Heart left ventricle (tissue), 16 donors: ENCODE results near the gene LAMA4. TPM values are rescaled to one million over a fixed set of nuclear protein-coding genes. Genes with fewer than 3 reads are reported as not detected.
A peak's percentile ranks its signal among the peaks of the same experiment; 100 is the strongest.

Experiments
- ATAC-seq, 4 donors: fragments of 200-7000 bp; cut with Tn5 transposase; one replicate each; pipeline ENCODE4 v1.9.1; 2020 to 2022; ENCODE audit warnings: moderate library complexity in 4 of 4, mild to moderate bottlenecking in 3 of 4, moderate number of reproducible peaks in 1 of 4
- DNase-seq, 5 donors: peaks; one replicate each; pipeline ENCODE4 v3.0.0-alpha.2; 2020
- H3K27ac ChIP-seq, 12 donors: fragments of 200-600 bp; sonication (generic) in 4 of 12; one replicate each; pipeline versions ENCODE4 v1.5.0 to v1.8.0; 2016 to 2022; ENCODE audit warnings: mild to moderate bottlenecking in 2 of 12
- H3K27me3 ChIP-seq, 9 donors: fragments of 200-600 bp; sonication (generic) in 2 of 9; one replicate each; pipeline versions ENCODE4 v1.5.1 to v1.8.0; 2016 to 2022; ENCODE audit warnings: mild to moderate bottlenecking in 3 of 9
- H3K36me3 ChIP-seq, 9 donors: fragments of 200-600 bp; sonication (generic) in 2 of 9; one replicate each; pipeline versions ENCODE4 v1.5.0 to v1.8.0; 2018 to 2022; ENCODE audit warnings: mild to moderate bottlenecking in 2 of 9
- H3K4me1 ChIP-seq, 12 donors: fragments of 200-600 bp; sonication (generic) in 4 of 12; one replicate each; pipeline versions ENCODE4 v1.5.0 to v1.8.0; 2016 to 2022; ENCODE audit warnings: mild to moderate bottlenecking in 3 of 12
- H3K4me3 ChIP-seq, 12 donors: fragments of 200-600 bp; sonication (generic) in 4 of 12; one replicate each; pipeline versions ENCODE4 v1.5.0 to v1.8.0; 2017 to 2022; ENCODE audit warnings: mild to moderate bottlenecking in 9 of 12, moderate library complexity in 4 of 12
- H3K9me3 ChIP-seq, 12 donors: fragments of 200-600 bp; sonication (generic) in 4 of 12; one replicate each; pipeline versions ENCODE4 v1.5.0 to v1.8.0; 2016 to 2022; ENCODE audit warnings: mild to moderate bottlenecking in 1 of 12
- POLR2A ChIP-seq, 2 donors: fragments of 450-650 bp; IDR thresholded peaks; one replicate each; pipeline ENCODE4 v1.6.1; 2017; ENCODE audit warnings: antibody characterized with exemption in 2 of 2, mild to moderate bottlenecking in 2 of 2, moderate library complexity in 2 of 2
- WGBS, 4 donors: extraction: QIAGEN DNeasy Blood & Tissue Kit in 2 of 4; methylation state at CpG; one replicate each; pipeline versions ENCODE4 v1.1.5 to v1.1.7; 2013 to 2018; 5-methylcytosine and 5-hydroxymethylcytosine counted together
- intact Hi-C, 10 donors: fragments of 100-400 bp; cut with DNase I; formaldehyde crosslinking; loops; one replicate each; pipeline versions ENCODE4 v1.11.1 to v1.14.2; 2022
- polyA plus RNA-seq, 2 donors: library from polyadenylated mRNA; stranded (reverse); fragments of 200-250 nt; gene quantifications; one replicate each; pipeline ENCODE4 v1.2.3, GENCODE V29; 2013
- total RNA-seq, 9 donors: library from RNA; depleted of rRNA in 2 of 9; stranded (reverse); fragments of >200 nt in 2 of 9; fragmentation: NEBNext Ultra II Directional in 3 of 9; extraction: Animal tissue kit (Norgen Biotek cat#: 25700) in 3 of 9; gene quantifications; one replicate each; pipeline versions ENCODE4 v1.1.0 to v1.2.4, GENCODE V29; 2016 to 2023
- TF ChIP-seq, protein P1 (sequence below), 12 donors: fragments of 200-600 bp; sonication (generic) in 4 of 12; IDR thresholded peaks; one replicate each; pipeline versions ENCODE4 v1.5.0 to v1.8.0; 2018 to 2022; ENCODE audit warnings: antibody characterized with exemption in 12 of 12, mild to moderate bottlenecking in 5 of 12
- donor health status: ischemic (EF 13 %, LVEDD 7.1; RV severe dilation, severe dysfunction).
- donor health status: healthy with polysubstance abuse.
- donor health status: DM: no; HTN: yes; CAD: no.
- donor health status: DM: no; HTN: no; CAD: no.
- donor health status: ischemic (EF 25% LVEDD 6.9; RV normal size, moderate dysfunction).
- donor health status: ischemic (EF 25% LVEDD 5.7; RV mildly dilated, moderate dysfunction).
- donor health status: healthy.
- donor health status: DM: yes; HTN: yes; CAD: no.
- donor health status: ischemic (EF 35%, LVEDD 5.7; RV mildly dilated, moderate dysfunction).
- donor health status: nonischemic (EF 11% LVEDD 7.7; RV severe dilation, severe dysfunction).
- donor health status: DM: yes; HTN: yes; CAD: no.
- donor health status: PGD.
- donor health status: ischemic (EF 29% LVEDD 5.4; RV normal size, mild dysfunction).
- donor health status: nonischemic (EF 23%, LVEDD 6.1; RV moderate dilation, normal function).

The LAMA4 gene
- total and polyA plus RNA-seq, 11 donors = 23.8 to 132 (median 56.9) TPM

DNA sequence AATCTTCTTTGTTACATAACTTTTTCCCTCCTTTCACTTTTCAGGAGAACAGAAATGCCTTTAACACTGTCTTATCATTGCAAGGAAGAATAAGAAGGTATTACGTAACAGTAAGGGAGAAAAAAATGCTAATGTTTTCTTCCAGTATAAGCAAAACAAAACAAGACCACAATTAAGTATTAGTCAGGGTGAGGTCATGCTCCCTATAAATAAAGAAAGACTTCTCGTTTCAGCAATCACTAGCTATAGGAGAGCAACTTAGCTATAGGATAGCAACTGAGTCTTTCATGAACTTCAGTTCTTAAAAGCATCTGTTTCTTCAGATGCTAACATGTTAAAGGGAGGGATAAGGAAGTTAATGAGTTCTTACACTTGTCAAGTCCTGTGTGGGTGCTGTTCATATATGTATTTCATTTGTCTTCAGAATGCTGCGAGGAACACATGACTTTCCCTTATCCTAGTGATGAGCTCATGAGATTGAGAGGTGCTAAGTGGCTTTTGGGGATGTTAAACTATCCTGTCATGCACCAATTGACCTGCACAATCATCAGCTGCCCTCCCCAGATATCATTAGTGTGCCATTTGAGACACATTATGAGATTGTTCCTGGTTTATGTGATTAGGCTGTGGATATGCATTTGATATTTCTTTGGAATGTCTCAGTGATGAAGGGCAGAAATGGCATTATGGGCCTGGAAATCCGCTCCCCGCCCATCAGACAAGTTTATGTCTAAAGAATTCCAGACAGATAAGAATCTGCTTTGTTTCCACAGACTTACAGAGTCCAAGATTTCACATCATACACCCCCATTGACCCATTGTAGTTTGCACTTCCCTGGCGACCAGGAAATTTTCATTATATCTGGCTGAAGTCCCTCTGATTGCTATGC lies 37.5 kb downstream of the LAMA4 start:
- no peaks in the 10 kb centered on the region for H3K27me3 ChIP-seq
- H3K36me3 ChIP-seq = peaks cover 0 to 41% (median 14%) of the 10 kb centered on the region in 9 donors
- TF ChIP-seq, protein P1, sequence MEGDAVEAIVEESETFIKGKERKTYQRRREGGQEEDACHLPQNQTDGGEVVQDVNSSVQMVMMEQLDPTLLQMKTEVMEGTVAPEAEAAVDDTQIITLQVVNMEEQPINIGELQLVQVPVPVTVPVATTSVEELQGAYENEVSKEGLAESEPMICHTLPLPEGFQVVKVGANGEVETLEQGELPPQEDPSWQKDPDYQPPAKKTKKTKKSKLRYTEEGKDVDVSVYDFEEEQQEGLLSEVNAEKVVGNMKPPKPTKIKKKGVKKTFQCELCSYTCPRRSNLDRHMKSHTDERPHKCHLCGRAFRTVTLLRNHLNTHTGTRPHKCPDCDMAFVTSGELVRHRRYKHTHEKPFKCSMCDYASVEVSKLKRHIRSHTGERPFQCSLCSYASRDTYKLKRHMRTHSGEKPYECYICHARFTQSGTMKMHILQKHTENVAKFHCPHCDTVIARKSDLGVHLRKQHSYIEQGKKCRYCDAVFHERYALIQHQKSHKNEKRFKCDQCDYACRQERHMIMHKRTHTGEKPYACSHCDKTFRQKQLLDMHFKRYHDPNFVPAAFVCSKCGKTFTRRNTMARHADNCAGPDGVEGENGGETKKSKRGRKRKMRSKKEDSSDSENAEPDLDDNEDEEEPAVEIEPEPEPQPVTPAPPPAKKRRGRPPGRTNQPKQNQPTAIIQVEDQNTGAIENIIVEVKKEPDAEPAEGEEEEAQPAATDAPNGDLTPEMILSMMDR (IDR thresholded peaks at IDR 0.05) = no peak
- no peak for TF ChIP-seq POLR2A (IDR thresholded peaks at IDR 0.05)
- H3K27ac ChIP-seq = peak overlapping the region; percentile 22 to 87 (median 52)
- H3K4me1 ChIP-seq = peaks cover 19 to 90% (median 74%) of the 10 kb centered on the region in 12 donors
- ATAC-seq (peak; percentile 9 to 56 (median 14)), DNase-seq (no peak)
- 49 to 61% (median 51%) methylated on average over 6 of the region's 6 CpGs for WGBS, 4 donors
- intact Hi-C loops = loop anchor here in 4 of 10 donors (2.0 to 5.0 kb wide), 2 partner anchors 35 to 38 kb away; partner anchors contain the start of gene LAMA4 (in 4 of the 4)
- H3K4me3 ChIP-seq = no peak overlapping the region
- no peaks in the 10 kb centered on the region for H3K9me3 ChIP-seq

DNA sequence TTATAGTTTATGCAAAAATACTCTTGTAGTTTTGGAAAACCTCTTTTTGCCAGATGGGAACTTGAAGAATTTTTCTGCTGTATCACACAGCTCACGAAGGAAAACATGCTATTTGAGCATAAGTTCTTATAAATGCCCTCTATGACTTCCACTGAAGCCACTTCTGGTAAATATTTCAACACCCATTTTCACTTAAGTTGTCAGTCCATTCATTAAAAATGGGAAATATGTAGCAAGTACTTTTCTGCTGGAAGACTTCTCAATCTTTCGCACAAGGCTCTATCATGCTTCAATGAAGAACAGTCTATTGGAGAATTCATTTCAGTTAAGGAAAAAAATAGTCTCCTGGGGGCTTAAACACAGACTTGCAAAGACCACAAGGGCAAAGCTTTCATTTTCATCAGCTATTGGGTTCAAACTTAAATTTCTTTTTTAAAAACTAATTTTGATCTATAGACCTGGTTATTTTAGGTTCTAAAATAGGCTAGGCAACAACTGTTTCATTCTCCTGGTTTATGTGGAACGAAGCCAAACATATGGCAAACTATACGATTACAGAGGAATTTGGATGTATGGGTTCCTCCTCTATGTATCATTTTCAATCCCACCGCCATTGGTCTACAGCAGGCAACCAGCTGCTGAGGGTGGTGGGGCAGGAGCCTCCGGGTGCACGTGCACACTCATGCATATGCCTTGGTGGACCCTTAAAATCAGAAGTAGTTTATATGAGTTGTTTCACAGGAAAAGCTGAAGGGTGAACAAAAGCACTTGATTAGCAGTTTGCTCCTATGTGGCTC lies 38.7 kb downstream of the LAMA4 start:
- Histone ChIP-seq H3K36me3 (peaks cover 0 to 51% (median 14%) of the 10 kb centered on the region in 9 donors), H3K4me1 (peaks cover 19 to 84% (median 64%) of the 10 kb centered on the region in 12 donors), H3K9me3 (no peaks in the 10 kb centered on the region), H3K27ac (peak overlapping the region in 10 of 12 donors; percentile 46 to 87 (median 56)), H3K27me3 (no peaks in the 10 kb centered on the region), H3K4me3 (no peak overlapping the region)
- ATAC-seq = no peak
- intact Hi-C loops = loop anchor here in 4 of 10 donors (2.0 to 5.0 kb wide), 2 partner anchors 37 to 39 kb away; partner anchors contain the start of gene LAMA4 (in 4 of the 4)
- no peak for DNase-seq
- no peak for TF ChIP-seq POLR2A (IDR thresholded peaks at IDR 0.05)
- TF ChIP-seq, protein P1 (IDR thresholded peaks at IDR 0.05) = no peak
- WGBS, 4 donors = 74 to 80% (median 77%) methylated on average over 7 of the region's 7 CpGs

DNA sequence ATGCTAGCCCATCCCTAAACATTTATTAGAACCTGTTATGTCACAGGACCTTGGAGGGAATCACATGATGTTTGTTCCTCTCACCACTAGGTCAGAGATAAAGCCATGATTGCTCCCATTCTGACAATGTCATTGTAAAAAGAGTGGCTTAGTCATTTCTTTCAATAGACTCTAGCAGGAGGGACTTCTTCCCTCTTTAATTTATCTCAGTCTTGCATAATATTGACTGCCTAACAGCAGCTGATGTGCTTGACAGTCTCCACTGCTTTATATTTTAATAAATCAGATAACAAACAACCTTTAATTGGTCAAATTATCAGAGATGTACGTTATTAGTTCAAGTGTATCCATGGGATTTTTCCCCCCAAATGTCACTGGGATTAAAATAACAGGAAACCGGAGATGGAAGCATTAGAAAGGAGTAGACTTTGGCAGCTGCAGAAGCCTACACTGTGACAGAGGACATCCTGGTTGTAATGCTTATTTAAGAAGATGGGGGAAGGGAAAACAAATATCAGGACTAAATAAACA lies 39.6 kb downstream of the LAMA4 start:
- Histone ChIP-seq H3K36me3 (peaks cover 0 to 59% (median 14%) of the 10 kb centered on the region in 9 donors), H3K27ac (peak overlapping the region in 11 of 12 donors; percentile 39 to 87 (median 54)), H3K27me3 (no peaks in the 10 kb centered on the region), H3K9me3 (no peaks in the 10 kb centered on the region), H3K4me3 (no peak overlapping the region), H3K4me1 (peaks cover 19 to 77% (median 60%) of the 10 kb centered on the region in 12 donors)
- DNase-seq (no peak), ATAC-seq (peak in 3 of 4 donors; percentile 52 to 62 (median 58))
- intact Hi-C loops = loop anchor here in 3 of 10 donors (5.0 kb wide), 1 partner anchor 37 kb away; the partner anchor contains the start of gene LAMA4 (in 3 of the 3)
- 6 to 12% (median 10%) methylated on average over 2 of the region's 2 CpGs for WGBS, 4 donors
- TF ChIP-seq, protein P1 (IDR thresholded peaks at IDR 0.05) = no peak
- no peak for TF ChIP-seq POLR2A (IDR thresholded peaks at IDR 0.05)
